Measurements from ENCODE around the gene LRRC31. TPM values are rescaled to one million over a fixed set of nuclear protein-coding genes. Genes with fewer than 3 reads are reported as not detected.

The LRRC31 gene
- total and polyA plus RNA-seq, 4 donors = 0.53 to 5.3 (median 1.7) TPM

DNA sequence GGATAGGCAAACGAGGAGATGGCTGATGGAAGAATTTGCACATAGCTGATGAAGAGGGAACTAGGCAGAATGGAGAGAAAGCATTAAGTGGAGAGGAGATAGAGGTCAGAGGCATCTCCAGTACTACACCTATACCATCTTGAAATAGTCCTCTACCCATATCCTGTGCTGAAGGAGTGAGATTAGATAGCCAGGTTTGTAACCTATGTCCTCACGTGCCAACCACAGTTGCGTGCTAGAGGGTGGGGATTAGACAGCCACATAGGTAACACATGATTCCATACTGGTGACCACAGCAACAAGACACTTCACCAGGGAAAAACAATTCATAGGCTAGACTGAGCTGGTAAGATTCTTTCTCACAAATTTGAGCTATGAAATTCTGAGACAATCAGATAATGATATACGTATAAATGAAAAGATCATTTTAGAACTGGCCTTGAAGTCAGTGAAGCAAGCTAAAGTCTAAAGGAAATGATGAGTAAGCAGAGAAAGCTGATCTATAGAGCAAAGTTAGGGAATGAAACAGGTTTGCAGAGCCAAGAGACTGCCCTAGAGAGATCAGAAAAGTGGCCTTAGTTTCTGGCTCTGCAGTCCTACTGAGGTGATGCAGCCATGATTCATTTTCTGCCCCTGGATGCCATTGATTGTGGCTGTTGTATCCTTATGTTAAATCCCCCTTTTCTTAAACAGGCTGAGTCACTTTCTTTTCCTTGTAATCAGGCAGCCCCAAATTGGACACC, 78.9 kb downstream of the LRRC31 start:
- no peak overlapping the region for H3K27ac ChIP-seq (ENCODE audit: low read depth in 1 of 2, low read length in 2 of 2)
- TF ChIP-seq SP1 (IDR thresholded peaks at IDR 0.05) (no peak), NR2F2 (IDR thresholded peaks at IDR 0.05) (no peak), GABPA (IDR thresholded peaks at IDR 0.05 in 1 of 2, conservative IDR thresholded peaks at IDR 0.05 in 1 of 2) (no peak), HNF4G (IDR thresholded peaks at IDR 0.05) (no peak), YY1 (IDR thresholded peaks at IDR 0.05) (no peak), TAF1 (conservative IDR thresholded peaks at IDR 0.05) (no peak), RXRA (IDR thresholded peaks at IDR 0.05) (no peak), FOXA2 (IDR thresholded peaks at IDR 0.05) (no peak), RAD21 (IDR thresholded peaks at IDR 0.05) (no peak), JUND (IDR thresholded peaks at IDR 0.05) (no peak)
- TF ChIP-seq, protein P1, sequence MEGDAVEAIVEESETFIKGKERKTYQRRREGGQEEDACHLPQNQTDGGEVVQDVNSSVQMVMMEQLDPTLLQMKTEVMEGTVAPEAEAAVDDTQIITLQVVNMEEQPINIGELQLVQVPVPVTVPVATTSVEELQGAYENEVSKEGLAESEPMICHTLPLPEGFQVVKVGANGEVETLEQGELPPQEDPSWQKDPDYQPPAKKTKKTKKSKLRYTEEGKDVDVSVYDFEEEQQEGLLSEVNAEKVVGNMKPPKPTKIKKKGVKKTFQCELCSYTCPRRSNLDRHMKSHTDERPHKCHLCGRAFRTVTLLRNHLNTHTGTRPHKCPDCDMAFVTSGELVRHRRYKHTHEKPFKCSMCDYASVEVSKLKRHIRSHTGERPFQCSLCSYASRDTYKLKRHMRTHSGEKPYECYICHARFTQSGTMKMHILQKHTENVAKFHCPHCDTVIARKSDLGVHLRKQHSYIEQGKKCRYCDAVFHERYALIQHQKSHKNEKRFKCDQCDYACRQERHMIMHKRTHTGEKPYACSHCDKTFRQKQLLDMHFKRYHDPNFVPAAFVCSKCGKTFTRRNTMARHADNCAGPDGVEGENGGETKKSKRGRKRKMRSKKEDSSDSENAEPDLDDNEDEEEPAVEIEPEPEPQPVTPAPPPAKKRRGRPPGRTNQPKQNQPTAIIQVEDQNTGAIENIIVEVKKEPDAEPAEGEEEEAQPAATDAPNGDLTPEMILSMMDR (IDR thresholded peaks at IDR 0.05; ENCODE audit: low read depth, low read length, missing input control) = no peak
- TF ChIP-seq, protein P2, sequence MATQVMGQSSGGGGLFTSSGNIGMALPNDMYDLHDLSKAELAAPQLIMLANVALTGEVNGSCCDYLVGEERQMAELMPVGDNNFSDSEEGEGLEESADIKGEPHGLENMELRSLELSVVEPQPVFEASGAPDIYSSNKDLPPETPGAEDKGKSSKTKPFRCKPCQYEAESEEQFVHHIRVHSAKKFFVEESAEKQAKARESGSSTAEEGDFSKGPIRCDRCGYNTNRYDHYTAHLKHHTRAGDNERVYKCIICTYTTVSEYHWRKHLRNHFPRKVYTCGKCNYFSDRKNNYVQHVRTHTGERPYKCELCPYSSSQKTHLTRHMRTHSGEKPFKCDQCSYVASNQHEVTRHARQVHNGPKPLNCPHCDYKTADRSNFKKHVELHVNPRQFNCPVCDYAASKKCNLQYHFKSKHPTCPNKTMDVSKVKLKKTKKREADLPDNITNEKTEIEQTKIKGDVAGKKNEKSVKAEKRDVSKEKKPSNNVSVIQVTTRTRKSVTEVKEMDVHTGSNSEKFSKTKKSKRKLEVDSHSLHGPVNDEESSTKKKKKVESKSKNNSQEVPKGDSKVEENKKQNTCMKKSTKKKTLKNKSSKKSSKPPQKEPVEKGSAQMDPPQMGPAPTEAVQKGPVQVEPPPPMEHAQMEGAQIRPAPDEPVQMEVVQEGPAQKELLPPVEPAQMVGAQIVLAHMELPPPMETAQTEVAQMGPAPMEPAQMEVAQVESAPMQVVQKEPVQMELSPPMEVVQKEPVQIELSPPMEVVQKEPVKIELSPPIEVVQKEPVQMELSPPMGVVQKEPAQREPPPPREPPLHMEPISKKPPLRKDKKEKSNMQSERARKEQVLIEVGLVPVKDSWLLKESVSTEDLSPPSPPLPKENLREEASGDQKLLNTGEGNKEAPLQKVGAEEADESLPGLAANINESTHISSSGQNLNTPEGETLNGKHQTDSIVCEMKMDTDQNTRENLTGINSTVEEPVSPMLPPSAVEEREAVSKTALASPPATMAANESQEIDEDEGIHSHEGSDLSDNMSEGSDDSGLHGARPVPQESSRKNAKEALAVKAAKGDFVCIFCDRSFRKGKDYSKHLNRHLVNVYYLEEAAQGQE (IDR thresholded peaks at IDR 0.05) = no peak
- TF ChIP-seq, protein P3, sequence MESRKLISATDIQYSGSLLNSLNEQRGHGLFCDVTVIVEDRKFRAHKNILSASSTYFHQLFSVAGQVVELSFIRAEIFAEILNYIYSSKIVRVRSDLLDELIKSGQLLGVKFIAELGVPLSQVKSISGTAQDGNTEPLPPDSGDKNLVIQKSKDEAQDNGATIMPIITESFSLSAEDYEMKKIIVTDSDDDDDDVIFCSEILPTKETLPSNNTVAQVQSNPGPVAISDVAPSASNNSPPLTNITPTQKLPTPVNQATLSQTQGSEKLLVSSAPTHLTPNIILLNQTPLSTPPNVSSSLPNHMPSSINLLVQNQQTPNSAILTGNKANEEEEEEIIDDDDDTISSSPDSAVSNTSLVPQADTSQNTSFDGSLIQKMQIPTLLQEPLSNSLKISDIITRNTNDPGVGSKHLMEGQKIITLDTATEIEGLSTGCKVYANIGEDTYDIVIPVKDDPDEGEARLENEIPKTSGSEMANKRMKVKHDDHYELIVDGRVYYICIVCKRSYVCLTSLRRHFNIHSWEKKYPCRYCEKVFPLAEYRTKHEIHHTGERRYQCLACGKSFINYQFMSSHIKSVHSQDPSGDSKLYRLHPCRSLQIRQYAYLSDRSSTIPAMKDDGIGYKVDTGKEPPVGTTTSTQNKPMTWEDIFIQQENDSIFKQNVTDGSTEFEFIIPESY (IDR thresholded peaks at IDR 0.05) = no peak
- TF ChIP-seq, protein P4, sequence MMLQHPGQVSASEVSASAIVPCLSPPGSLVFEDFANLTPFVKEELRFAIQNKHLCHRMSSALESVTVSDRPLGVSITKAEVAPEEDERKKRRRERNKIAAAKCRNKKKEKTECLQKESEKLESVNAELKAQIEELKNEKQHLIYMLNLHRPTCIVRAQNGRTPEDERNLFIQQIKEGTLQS (IDR thresholded peaks at IDR 0.05) = no peak
- TF ChIP-seq, protein P5, sequence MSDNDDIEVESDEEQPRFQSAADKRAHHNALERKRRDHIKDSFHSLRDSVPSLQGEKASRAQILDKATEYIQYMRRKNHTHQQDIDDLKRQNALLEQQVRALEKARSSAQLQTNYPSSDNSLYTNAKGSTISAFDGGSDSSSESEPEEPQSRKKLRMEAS (IDR thresholded peaks at IDR 0.05) = no peak
- no peaks in the 10 kb centered on the region for H3K4me1 ChIP-seq (ENCODE audit: control insufficient read depth in 4 of 4, insufficient read depth in 4 of 4, low read length in 3 of 4)
- peaks cover 0 to 22% (median 13%) of the 10 kb centered on the region in 4 donors for H3K36me3 ChIP-seq (ENCODE audit: control insufficient read depth in 4 of 4, insufficient read depth in 3 of 4, low read depth in 1 of 4, low read length in 3 of 4)
- H3K27me3 ChIP-seq (ENCODE audit: control insufficient read depth in 4 of 4, insufficient read depth in 4 of 4, low read length in 3 of 4) = no peaks in the 10 kb centered on the region
- no peak overlapping the region for H3K4me3 ChIP-seq (ENCODE audit: low read depth in 1 of 3, low read length in 3 of 3)
- no peaks in the 10 kb centered on the region for H3K9me3 ChIP-seq (ENCODE audit: control insufficient read depth in 4 of 4, low read length in 3 of 4)
- no peak overlapping the region for H3K9ac ChIP-seq (ENCODE audit: low read depth in 1 of 2, low read length in 2 of 2)
- 91% methylated on average over 4 of the region's 4 CpGs for WGBS
- DNase-seq (ENCODE audit: low spot score) = no peak
